HepG2 (cell line): ENCODE measurements around the gene CCDC154. TPM values are rescaled to one million over a fixed set of nuclear protein-coding genes. Genes with fewer than 3 reads are reported as not detected.
A peak's percentile ranks its signal among the peaks of the same experiment; 100 is the strongest.

Source experiments
- ERF ChIP-seq: IDR thresholded peaks from 2 replicates; pipeline ENCODE4 v1.6.1; 2018; ENCODE audit warnings: missing biosample characterization, missing genetic modification reagents
- MBD4 ChIP-seq: IDR thresholded peaks from 2 replicates; pipeline ENCODE4 v1.6.1; 2012; ENCODE audit warnings: low read length, inconsistent platforms, borderline replicate concordance
- NKX3-1 ChIP-seq: sonication (generic); formaldehyde crosslinking; IDR thresholded peaks from 2 replicates; pipeline ENCODE4 v1.5.0; 2020; ENCODE audit warnings: missing genetic modification reagents
- PAWR ChIP-seq: sonication (generic); formaldehyde crosslinking; IDR thresholded peaks from 2 replicates; pipeline ENCODE4 v1.4.0; 2020; ENCODE audit warnings: missing genetic modification reagents, mild to moderate bottlenecking, borderline replicate concordance
- RORA ChIP-seq: sonication (generic); formaldehyde crosslinking; IDR thresholded peaks from 2 replicates; pipeline ENCODE4 v1.5.0; 2020; ENCODE audit warnings: mild to moderate bottlenecking, missing genetic modification reagents, moderate library complexity
- SETDB1 ChIP-seq: sonication (generic); formaldehyde crosslinking; IDR thresholded peaks from 2 replicates; pipeline ENCODE4 v1.5.1; 2020; ENCODE audit warnings: missing genetic modification reagents, mild to moderate bottlenecking, borderline replicate concordance
- XRCC5 ChIP-seq: fragments of 200-400 bp; formaldehyde crosslinking; optimal IDR thresholded peaks from 2 replicates; pipeline ENCODE3; 2017; ENCODE audit warnings: mild to moderate bottlenecking, low read length
- YY1 ChIP-seq: IDR thresholded peaks from 2 replicates; pipeline ENCODE4 v1.6.1; 2011; ENCODE audit warnings: low read length, low read depth, moderate library complexity, mild to moderate bottlenecking; ENCODE audit not compliant: insufficient read depth, insufficient replicate concordance
- ZFP62 ChIP-seq: sonication (generic); formaldehyde crosslinking; IDR thresholded peaks from 2 replicates; pipeline ENCODE4 v1.4.0; 2020; ENCODE audit warnings: missing genetic modification reagents
- ZNF205 ChIP-seq: IDR thresholded peaks from 2 replicates; pipeline ENCODE4 v1.6.1; 2018; ENCODE audit warnings: missing biosample characterization, missing genetic modification reagents
- ZNF709 ChIP-seq: sonication (generic); formaldehyde crosslinking; IDR thresholded peaks from 2 replicates; pipeline ENCODE4 v1.5.0; 2020; ENCODE audit warnings: mild to moderate bottlenecking, missing genetic modification reagents
- polyA plus RNA-seq, 8 experiments: library from polyadenylated mRNA; depleted of rRNA in 3 of 8; stranded (reverse) in 7 of 8; unstranded in 1 of 8; fragments of >200 nt; fragmentation: Illumina TruSeq in 4 of 8; extraction: Trizol in 4 of 8; gene quantifications; 2 replicates each; pipeline versions ENCODE4 v1.2.1 to v1.2.3, GENCODE V29; 2011 to 2016; ENCODE audit warnings: low read depth in 4 of 8, missing spikeins in 1 of 8, mixed read lengths in 1 of 8; ENCODE audit not compliant: insufficient read depth in 1 of 8
- total RNA-seq, 5 experiments: library from RNA; depleted of rRNA; stranded (reverse); fragments of >200 nt; fragmentation: Illumina TruSeq; extraction: Trizol; gene quantifications; 2 replicates each; pipeline ENCODE4 v1.2.3, GENCODE V29; 2016; ENCODE audit warnings: low read depth in 1 of 5
- TF ChIP-seq, protein P1 (sequence below): sonication (generic); formaldehyde crosslinking; IDR thresholded peaks from one replicate; pipeline ENCODE4 v1.5.1; 2020; ENCODE audit warnings: mild to moderate bottlenecking, missing genetic modification reagents; ENCODE audit errors: not compliant biosample characterization
- TF ChIP-seq, protein P2 (sequence below): IDR thresholded peaks from 2 replicates; pipeline ENCODE4 v1.6.1; 2016; ENCODE audit warnings: missing compliant biosample characterization, missing genetic modification reagents, borderline replicate concordance
- TF ChIP-seq, protein P3 (sequence below): sonication (generic); formaldehyde crosslinking; IDR thresholded peaks from 2 replicates; pipeline ENCODE4 v1.4.0; 2020; ENCODE audit warnings: missing genetic modification reagents, borderline replicate concordance

The CCDC154 gene
- total and polyA plus RNA-seq, 2 of the 13 experiments (the other 11 are each of a cell fraction or from before 2014, with no cell fraction given) = 0.92 to 1.5 TPM

DNA sequence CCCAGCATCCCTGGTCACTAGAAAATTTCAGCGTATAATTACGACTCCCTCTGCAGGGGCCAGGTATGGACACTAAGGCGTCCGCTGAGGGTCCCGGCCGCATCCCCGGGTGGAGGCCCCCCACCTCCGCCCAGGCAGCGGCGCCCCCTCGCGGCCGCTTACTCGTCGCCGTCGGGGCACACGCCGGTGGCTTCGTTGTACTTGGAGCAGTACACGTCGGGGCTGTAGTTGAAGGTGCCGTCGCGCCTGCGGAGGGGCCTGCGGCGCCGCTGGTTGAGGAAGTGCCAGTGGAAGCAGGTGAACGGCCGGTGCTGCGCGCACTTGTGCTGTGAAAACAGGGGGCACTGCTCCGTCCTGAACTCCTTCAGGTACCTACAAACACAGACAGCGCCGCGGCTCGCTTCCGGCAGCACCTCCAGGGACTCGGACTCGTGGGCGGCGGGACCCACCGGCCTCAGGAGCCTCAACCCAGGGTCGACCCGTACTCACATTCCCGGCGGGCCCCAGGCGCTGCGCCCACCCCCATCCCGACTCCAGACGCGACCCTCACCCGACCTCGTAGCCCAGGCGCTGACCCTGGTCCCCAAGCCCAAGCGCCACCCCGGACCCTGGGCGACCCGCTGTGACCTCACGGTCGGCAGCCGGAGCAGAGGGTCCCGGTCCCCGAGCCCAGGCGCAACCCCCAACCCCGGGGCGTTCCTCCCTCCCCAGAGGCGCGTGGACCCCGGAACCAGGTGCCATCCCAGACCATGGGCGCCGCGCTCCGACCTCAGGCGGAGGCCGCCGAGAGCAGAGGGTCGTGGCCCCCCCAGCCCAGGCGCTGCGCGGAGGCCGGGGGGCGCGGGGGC, 30.4 kb downstream of the CCDC154 start (continued):
- TF ChIP-seq, protein P1, sequence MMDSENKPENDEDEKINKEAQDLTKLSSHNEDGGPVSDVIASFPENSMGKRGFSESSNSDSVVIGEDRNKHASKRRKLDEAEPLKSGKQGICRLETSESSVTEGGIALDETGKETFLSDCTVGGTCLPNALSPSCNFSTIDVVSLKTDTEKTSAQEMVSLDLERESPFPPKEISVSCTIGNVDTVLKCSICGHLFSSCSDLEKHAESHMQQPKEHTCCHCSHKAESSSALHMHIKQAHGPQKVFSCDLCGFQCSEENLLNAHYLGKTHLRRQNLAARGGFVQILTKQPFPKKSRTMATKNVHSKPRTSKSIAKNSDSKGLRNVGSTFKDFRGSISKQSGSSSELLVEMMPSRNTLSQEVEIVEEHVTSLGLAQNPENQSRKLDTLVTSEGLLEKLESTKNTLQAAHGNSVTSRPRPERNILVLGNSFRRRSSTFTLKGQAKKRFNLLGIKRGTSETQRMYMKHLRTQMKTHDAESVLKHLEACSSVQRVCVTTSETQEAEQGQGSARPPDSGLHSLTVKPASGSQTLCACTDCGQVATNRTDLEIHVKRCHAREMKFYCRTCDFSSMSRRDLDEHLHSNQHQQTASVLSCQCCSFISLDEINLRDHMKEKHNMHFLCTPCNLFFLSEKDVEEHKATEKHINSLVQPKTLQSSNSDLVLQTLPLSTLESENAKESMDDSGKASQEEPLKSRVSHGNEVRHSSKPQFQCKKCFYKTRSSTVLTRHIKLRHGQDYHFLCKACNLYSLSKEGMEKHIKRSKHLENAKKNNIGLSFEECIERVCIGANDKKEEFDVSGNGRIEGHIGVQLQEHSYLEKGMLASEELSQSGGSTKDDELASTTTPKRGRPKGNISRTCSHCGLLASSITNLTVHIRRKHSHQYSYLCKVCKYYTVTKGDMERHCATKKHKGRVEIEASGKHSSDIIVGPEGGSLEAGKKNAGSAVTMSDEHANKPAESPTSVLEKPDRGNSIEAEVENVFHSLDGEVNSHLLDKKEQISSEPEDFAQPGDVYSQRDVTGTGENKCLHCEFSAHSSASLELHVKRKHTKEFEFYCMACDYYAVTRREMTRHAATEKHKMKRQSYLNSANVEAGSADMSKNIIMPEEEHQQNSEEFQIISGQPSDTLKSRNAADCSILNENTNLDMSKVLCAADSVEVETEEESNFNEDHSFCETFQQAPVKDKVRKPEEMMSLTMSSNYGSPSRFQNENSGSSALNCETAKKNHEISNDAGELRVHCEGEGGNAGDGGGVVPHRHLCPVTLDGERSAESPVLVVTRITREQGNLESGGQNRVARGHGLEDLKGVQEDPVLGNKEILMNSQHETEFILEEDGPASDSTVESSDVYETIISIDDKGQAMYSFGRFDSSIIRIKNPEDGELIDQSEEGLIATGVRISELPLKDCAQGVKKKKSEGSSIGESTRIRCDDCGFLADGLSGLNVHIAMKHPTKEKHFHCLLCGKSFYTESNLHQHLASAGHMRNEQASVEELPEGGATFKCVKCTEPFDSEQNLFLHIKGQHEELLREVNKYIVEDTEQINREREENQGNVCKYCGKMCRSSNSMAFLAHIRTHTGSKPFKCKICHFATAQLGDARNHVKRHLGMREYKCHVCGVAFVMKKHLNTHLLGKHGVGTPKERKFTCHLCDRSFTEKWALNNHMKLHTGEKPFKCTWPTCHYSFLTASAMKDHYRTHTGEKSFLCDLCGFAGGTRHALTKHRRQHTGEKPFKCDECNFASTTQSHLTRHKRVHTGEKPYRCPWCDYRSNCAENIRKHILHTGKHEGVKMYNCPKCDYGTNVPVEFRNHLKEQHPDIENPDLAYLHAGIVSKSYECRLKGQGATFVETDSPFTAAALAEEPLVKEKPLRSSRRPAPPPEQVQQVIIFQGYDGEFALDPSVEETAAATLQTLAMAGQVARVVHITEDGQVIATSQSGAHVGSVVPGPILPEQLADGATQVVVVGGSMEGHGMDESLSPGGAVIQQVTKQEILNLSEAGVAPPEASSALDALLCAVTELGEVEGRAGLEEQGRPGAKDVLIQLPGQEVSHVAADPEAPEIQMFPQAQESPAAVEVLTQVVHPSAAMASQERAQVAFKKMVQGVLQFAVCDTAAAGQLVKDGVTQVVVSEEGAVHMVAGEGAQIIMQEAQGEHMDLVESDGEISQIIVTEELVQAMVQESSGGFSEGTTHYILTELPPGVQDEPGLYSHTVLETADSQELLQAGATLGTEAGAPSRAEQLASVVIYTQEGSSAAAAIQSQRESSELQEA (CRISPR knock-in tag) = peak; percentile 21
- TF ChIP-seq NKX3-1 (CRISPR knock-in tag) (no peak), SETDB1 (no peak), PAWR (CRISPR knock-in tag) (no peak), ERF (CRISPR knock-in tag) (peak; percentile 41; the same call in 1 of the 2 replicates), RORA (CRISPR knock-in tag) (no peak), XRCC5 (peak; percentile 50), MBD4 (no peak), ZFP62 (CRISPR knock-in tag) (no peak), ZNF709 (CRISPR knock-in tag) (no peak), ZNF205 (no peak), YY1 (peak; percentile 32)
- TF ChIP-seq, protein P2, sequence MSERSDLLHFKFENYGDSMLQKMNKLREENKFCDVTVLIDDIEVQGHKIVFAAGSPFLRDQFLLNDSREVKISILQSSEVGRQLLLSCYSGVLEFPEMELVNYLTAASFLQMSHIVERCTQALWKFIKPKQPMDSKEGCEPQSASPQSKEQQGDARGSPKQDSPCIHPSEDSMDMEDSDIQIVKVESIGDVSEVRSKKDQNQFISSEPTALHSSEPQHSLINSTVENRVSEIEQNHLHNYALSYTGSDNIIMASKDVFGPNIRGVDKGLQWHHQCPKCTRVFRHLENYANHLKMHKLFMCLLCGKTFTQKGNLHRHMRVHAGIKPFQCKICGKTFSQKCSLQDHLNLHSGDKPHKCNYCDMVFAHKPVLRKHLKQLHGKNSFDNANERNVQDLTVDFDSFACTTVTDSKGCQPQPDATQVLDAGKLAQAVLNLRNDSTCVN = 0 out of 2 replicates have a peak, but pooled peaks have one; percentile 7
- TF ChIP-seq, protein P3, sequence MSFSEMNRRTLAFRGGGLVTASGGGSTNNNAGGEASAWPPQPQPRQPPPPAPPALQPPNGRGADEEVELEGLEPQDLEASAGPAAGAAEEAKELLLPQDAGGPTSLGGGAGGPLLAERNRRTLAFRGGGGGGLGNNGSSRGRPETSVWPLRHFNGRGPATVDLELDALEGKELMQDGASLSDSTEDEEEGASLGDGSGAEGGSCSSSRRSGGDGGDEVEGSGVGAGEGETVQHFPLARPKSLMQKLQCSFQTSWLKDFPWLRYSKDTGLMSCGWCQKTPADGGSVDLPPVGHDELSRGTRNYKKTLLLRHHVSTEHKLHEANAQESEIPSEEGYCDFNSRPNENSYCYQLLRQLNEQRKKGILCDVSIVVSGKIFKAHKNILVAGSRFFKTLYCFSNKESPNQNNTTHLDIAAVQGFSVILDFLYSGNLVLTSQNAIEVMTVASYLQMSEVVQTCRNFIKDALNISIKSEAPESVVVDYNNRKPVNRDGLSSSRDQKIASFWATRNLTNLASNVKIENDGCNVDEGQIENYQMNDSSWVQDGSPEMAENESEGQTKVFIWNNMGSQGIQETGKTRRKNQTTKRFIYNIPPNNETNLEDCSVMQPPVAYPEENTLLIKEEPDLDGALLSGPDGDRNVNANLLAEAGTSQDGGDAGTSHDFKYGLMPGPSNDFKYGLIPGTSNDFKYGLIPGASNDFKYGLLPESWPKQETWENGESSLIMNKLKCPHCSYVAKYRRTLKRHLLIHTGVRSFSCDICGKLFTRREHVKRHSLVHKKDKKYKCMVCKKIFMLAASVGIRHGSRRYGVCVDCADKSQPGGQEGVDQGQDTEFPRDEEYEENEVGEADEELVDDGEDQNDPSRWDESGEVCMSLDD = no peak
